Ovary (tissue), 3 donors: ENCODE results near the gene NFILZ.

Experiments
- EP300 ChIP-seq: sonication (generic); formaldehyde crosslinking; IDR thresholded peaks from one replicate; pipeline ENCODE4 v1.6.1; 2017; ENCODE audit warnings: antibody characterized with exemption
- POLR2A ChIP-seq: fragments of 450-650 bp; IDR thresholded peaks from one replicate; pipeline ENCODE4 v1.6.1; 2017; ENCODE audit warnings: antibody characterized with exemption, mild to moderate bottlenecking, moderate library complexity
- TF ChIP-seq, protein P1 (sequence below), 3 donors: fragments of 450-650 bp in 2 of 3; fragments of 200-600 bp in 1 of 3; IDR thresholded peaks; one replicate each; pipeline versions ENCODE4 v1.5.1 to v1.8.0; 2016 to 2022; ENCODE audit warnings: antibody characterized with exemption in 3 of 3, mild to moderate bottlenecking in 1 of 3
- donor health status: DM: no; HTN: no; CAD: no.

DNA sequence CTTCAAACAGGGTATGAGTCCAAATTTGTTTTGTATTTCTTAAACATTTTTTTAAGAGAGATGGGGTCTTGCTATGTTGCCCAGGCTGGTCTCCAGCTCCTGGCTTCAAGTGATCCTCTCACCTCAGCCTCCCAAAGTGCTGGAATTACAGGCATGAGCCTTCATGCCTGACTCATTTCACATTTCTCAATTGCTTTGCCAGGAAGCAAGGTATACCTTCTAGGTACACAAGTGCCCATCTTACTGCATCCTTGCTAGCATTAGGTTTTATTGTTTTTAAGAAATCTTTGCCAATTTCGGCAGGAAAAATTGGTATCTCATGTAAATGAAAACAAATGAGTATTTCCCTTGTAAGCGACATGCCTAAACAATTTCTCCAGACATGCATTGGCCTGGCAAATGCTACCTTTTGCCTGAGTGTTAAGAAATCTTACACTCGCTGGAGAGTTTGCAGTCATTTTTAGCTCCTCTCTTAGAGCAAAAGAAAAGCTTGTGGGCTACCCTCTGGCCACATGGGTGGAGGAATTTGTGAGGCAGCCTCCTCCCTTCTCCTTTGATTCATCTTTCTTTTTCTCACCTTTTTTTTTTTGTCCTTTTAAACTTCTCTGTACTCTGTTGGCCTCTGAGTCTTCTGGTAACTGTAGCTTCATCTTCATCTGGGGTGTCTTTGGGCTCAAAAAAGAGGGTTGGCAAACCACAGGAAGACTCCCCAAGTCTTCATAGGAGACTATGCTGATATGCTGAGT, 35.2 kb downstream of the NFILZ start:
- TF ChIP-seq, protein P1, sequence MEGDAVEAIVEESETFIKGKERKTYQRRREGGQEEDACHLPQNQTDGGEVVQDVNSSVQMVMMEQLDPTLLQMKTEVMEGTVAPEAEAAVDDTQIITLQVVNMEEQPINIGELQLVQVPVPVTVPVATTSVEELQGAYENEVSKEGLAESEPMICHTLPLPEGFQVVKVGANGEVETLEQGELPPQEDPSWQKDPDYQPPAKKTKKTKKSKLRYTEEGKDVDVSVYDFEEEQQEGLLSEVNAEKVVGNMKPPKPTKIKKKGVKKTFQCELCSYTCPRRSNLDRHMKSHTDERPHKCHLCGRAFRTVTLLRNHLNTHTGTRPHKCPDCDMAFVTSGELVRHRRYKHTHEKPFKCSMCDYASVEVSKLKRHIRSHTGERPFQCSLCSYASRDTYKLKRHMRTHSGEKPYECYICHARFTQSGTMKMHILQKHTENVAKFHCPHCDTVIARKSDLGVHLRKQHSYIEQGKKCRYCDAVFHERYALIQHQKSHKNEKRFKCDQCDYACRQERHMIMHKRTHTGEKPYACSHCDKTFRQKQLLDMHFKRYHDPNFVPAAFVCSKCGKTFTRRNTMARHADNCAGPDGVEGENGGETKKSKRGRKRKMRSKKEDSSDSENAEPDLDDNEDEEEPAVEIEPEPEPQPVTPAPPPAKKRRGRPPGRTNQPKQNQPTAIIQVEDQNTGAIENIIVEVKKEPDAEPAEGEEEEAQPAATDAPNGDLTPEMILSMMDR (IDR thresholded peaks at IDR 0.05) = no peak
- TF ChIP-seq POLR2A (no peak), EP300 (no peak)
